ENCODE measurements around the gene CA4. TPM values are rescaled to one million over a fixed set of nuclear protein-coding genes. Genes with fewer than 3 reads are reported as not detected.
"Not testable (repeated sequence)": the region's sequence is repeated elsewhere in the genome, so short reads cannot be mapped to it uniquely, and the experiment has no call there.

CA4 gene
- total RNA-seq = 1 to 10 TPM in 1 of 2 donors, under 1 TPM in 1; 0.96 to 4.7 TPM

DNA sequence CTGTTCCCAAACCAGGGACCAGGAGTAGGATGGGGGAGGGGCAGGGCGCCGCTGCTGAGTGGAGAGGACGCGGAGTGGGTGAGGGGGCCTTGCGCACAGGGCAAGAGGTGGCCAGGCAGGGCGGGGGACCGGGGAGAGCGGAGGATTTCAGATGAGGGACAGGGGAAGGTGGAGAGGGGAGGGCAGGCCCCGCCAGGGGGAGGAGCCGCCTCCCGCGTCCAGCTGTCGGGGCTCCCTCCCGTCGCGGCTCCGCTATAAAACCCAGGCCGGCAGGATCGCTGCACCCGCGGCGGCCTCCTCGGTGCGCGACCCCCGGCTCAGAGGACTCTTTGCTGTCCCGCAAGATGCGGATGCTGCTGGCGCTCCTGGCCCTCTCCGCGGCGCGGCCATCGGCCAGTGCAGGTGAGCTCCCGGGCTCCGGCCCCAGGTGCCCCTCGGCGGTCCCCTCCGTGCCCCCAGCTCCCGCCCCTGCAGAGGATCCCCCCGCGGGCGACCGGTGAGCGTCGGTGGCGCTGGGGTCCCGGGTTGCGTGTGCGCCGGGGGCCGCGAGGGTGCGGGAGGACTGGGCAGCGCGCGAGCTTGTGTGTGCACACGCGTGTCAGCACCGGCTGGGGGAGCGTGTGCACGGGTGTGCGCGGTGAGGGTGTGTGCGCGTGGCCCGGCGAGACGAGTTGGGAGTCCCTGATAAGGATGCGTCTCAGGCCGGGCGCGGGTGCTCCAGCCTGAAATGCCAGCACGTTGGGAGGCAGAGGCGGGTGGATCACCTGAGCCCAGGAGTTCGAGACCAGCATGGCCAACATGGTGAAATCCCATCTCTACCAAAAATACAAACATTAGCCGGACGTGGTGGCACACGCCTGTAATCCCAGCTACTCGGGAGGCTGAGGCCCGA lies at the start of gene CA4:
CA4 (plus strand) TSS at position 283 of the 892 bp plus-strand sequence; CDS start at position 345, 62 bp downstream.
- no peak for TF ChIP-seq POLR2A (IDR thresholded peaks at IDR 0.05)
- no peak for TF ChIP-seq POLR2AphosphoS5 (IDR thresholded peaks at IDR 0.05)
- TF ChIP-seq, protein P1, sequence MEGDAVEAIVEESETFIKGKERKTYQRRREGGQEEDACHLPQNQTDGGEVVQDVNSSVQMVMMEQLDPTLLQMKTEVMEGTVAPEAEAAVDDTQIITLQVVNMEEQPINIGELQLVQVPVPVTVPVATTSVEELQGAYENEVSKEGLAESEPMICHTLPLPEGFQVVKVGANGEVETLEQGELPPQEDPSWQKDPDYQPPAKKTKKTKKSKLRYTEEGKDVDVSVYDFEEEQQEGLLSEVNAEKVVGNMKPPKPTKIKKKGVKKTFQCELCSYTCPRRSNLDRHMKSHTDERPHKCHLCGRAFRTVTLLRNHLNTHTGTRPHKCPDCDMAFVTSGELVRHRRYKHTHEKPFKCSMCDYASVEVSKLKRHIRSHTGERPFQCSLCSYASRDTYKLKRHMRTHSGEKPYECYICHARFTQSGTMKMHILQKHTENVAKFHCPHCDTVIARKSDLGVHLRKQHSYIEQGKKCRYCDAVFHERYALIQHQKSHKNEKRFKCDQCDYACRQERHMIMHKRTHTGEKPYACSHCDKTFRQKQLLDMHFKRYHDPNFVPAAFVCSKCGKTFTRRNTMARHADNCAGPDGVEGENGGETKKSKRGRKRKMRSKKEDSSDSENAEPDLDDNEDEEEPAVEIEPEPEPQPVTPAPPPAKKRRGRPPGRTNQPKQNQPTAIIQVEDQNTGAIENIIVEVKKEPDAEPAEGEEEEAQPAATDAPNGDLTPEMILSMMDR (IDR thresholded peaks at IDR 0.05) = no peak
- H3K36me3 ChIP-seq = no peaks in the 10 kb centered on the region
- H3K27me3 ChIP-seq (replicated peaks; ENCODE audit: insufficient read depth) = peaks cover 3% of the 10 kb centered on the region
- intact Hi-C loops (cut with DNase I) = loop anchor here (10.0 kb wide), 1 partner anchor 285 kb away; no protein-coding TSS in a partner anchor
- DNase-seq (ENCODE audit: low spot score) = no peak
- 4% methylated on average over 59 of the region's 81 CpGs for WGBS
- H3K4me3 ChIP-seq = peak within 1 kb of the TSS; percentile 4 to 14
- H3K27ac ChIP-seq = no peak within 1 kb of the TSS
- no peaks in the 10 kb centered on the region for H3K9me3 ChIP-seq
- H3K4me1 ChIP-seq (replicated peaks) = no peaks in the 10 kb centered on the region

DNA sequence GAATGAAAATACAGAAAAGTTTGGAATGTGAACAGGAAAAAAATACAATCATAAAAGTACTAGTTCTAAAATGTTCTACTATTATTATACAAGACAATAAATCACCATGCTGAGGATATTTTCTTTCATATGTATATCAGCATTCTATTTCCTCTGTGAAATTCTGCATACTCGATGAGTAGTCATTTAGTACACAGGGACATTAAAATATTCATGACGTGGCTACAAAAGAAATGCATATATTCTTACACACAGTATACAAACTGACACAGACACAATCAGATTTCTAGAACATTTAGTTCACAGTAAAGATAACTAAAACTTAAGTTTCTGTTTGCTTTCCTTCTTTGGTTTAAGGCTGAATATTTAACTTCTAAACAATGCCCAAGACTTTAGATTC lies 49.2 kb upstream of the CA4 start:
- H3K9me3 ChIP-seq; DNase-seq (ENCODE audit: low spot score); H3K4me3 ChIP-seq; H3K36me3 ChIP-seq; H3K27ac ChIP-seq; intact Hi-C loops (cut with DNase I); H3K4me1 ChIP-seq (replicated peaks); H3K27me3 ChIP-seq (replicated peaks; ENCODE audit: insufficient read depth): not testable (repeated sequence)
- 73% methylated on average over 1 of the region's 2 CpGs for WGBS

DNA sequence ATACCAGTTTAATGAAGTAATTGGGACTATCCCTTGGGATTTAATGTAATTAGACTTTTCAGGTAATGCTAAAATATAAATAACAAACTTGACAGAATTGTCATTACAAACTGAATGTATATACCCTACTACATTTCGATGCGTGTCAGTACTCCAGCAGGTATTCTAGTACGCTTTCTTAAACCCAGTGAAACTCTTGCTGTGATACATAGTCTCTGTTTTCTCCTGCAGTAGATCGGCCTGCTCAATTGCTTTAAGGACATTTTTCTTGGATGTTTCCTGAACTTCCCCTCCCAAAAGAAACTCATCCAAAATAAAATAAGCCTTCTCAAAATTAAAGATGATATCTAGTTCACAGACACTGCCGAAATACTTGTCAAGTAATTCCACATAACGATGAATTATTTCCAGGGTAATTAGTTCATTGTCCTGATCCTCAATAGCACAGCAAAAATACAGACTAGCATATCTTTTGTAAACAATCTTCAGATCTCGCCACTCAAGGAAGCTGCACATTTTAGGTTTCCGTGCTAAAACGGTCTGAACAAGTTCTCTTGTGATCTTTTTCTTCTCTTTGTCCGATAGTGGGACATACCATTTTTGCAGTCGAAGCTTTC lies 47.6 kb upstream of the CA4 start:
- DNase-seq (ENCODE audit: low spot score) = peak; percentile 0
- H3K27me3 ChIP-seq (replicated peaks; ENCODE audit: insufficient read depth); intact Hi-C loops (cut with DNase I); H3K9me3 ChIP-seq; H3K4me1 ChIP-seq (replicated peaks); H3K4me3 ChIP-seq; H3K27ac ChIP-seq; H3K36me3 ChIP-seq: not testable (repeated sequence)
- WGBS = 43% methylated on average over 11 of the region's 11 CpGs

DNA sequence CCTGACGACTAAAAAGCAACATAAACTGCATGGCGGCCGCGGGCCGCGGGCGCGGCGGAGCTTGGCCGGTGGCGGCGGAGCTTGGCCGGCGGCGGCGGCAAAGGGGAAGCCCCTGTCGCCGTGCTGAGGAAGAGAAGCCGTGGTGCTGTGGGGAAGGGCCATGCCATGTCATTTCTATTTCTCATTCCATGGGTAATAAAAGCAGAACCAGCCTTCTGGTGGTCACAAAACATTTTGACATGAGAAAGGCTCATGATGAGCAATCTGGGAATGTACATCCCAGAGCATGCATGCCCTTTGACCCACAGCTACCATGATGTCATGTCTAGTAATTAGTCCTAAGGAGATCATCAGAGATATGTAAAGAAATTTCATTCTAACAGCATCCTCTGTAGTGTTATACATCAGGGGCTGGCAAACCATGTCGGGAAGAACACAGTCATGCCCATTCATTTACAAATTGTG lies 47.1 kb upstream of the CA4 start:
- H3K4me3 ChIP-seq = no peak overlapping the region
- no peaks in the 10 kb centered on the region for H3K9me3 ChIP-seq
- no peaks in the 10 kb centered on the region for H3K4me1 ChIP-seq (replicated peaks)
- no peak overlapping the region for H3K27ac ChIP-seq
- no peaks in the 10 kb centered on the region for H3K36me3 ChIP-seq
- DNase-seq (ENCODE audit: low spot score) = peak; percentile 3
- H3K27me3 ChIP-seq (replicated peaks; ENCODE audit: insufficient read depth) = no peaks in the 10 kb centered on the region
- intact Hi-C loops (cut with DNase I) = no loop called here
- 10% methylated on average over 20 of the region's 20 CpGs for WGBS
- TF ChIP-seq POLR2A (IDR thresholded peaks at IDR 0.05) = no peak
- no peak for TF ChIP-seq POLR2AphosphoS5 (IDR thresholded peaks at IDR 0.05)
- TF ChIP-seq, protein P1 (IDR thresholded peaks at IDR 0.05) = no peak

DNA sequence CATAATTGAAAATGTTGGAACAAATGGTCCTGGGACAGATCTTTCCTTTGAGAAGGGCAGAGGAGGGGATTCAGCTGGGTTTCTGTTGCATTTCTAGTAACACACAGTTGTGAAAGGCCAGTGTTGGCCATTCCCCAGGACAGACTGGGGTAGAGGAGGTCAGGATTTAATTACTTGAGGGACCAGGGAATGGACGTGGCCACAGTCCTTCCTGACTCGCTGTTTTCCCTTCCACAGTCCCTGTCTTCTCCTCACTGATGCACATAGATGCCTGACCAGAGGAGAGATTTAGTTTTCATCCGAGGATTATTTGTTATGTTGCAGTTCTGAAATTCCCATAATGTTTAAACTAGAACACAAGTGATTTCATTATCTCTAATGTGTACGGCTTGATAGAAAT lies 45.8 kb upstream of the CA4 start:
- Histone ChIP-seq H3K4me3 (no peak overlapping the region), H3K36me3 (no peaks in the 10 kb centered on the region), H3K9me3 (no peaks in the 10 kb centered on the region), H3K27me3 (replicated peaks; ENCODE audit: insufficient read depth) (no peaks in the 10 kb centered on the region), H3K4me1 (replicated peaks) (no peaks in the 10 kb centered on the region), H3K27ac (no peak overlapping the region)
- DNase-seq (ENCODE audit: low spot score) = no peak
- TF ChIP-seq, protein P1 (IDR thresholded peaks at IDR 0.05) = no peak
- TF ChIP-seq POLR2AphosphoS5 (IDR thresholded peaks at IDR 0.05) (no peak), POLR2A (IDR thresholded peaks at IDR 0.05) (no peak)
- intact Hi-C loops (cut with DNase I) = no loop called here
- WGBS = 82% methylated on average over 4 of the region's 4 CpGs

All from prostate gland (tissue), 2 donors.